ENCODE data around the gene MICAL3.

DNA sequence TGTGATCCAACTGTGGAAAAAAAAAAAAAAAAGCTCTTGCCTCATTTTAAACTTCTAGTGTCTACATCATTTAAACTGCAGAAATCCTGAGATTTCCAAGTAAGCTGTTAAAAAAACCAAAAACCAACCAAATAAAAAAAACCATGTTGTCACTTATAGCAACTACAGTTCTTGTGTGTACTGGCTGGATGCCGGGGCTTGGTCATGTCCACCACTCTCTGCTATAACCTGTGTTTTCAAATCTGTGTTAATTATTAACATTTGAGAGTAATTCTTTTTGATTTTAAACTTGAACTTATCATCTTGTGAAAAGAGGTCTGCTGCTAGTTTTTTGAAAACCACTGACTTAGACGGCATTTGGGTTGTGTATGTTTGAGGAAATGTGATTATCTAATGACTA lies 217.9 kb downstream of the MICAL3 start:
- TF ChIP-seq, protein P1, sequence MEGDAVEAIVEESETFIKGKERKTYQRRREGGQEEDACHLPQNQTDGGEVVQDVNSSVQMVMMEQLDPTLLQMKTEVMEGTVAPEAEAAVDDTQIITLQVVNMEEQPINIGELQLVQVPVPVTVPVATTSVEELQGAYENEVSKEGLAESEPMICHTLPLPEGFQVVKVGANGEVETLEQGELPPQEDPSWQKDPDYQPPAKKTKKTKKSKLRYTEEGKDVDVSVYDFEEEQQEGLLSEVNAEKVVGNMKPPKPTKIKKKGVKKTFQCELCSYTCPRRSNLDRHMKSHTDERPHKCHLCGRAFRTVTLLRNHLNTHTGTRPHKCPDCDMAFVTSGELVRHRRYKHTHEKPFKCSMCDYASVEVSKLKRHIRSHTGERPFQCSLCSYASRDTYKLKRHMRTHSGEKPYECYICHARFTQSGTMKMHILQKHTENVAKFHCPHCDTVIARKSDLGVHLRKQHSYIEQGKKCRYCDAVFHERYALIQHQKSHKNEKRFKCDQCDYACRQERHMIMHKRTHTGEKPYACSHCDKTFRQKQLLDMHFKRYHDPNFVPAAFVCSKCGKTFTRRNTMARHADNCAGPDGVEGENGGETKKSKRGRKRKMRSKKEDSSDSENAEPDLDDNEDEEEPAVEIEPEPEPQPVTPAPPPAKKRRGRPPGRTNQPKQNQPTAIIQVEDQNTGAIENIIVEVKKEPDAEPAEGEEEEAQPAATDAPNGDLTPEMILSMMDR (conservative IDR thresholded peaks at IDR 0.05; ENCODE audit: low read depth, low read length), result no peak
- no peak for TF ChIP-seq EZH2 (IDR thresholded peaks at IDR 0.05; ENCODE audit: low read length, unreplicated experiment)
- TF ChIP-seq EZH2phosphoT487 (IDR thresholded peaks at IDR 0.05; ENCODE audit: borderline replicate concordance, low read length), result no peak
